GM19452 (cell line): Measurements from ENCODE around the gene ZNF81.
"Not testable (repeated sequence)": the region's sequence is repeated elsewhere in the genome, so short reads cannot be mapped to it uniquely, and the experiment has no call there.

Experiments
- ATAC-seq: cut with Tn5 transposase; IDR thresholded peaks from one replicate; pipeline ENCODE4 v1.9.1; 2021; ENCODE audit not compliant: unreplicated experiment

The ZNF81 gene

DNA sequence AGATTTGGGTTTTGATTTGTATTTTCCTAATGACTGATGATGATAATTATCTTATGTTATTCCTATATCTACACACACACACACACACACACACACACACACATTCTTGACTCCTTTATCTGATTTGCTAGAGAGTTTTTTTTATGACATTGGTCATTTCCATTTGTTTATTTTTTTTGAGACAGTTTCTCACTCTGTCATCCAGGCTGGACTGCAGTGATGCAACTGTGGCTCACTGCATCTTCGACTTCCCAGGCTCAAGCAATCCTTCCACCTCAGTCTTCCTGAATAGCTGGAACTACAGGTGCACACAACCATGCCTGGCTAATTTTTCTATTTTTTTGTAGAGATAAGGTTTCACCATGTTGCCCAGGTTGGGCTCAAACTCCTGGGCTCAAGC, 6.7 kb downstream of the ZNF81 start:
- ATAC-seq = no peak

DNA sequence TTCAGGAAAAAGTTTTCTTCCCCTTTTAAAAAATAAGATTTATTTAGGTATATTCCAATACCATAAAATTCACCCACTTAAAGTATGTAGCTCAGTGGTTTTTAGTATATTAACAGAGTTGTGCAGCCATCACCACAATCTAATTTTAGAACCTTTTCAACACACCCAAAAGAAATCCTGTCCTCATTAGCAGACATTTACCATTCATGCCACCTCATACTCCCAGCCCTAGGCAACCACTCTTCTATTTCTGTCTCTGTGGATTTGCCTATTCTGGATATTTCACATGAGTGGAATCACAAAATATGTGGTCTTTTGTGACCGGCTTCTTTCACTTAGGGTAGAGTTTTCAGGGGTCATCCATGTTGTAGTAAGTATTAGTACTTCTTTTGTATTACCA, 7.4 kb downstream of the ZNF81 start:
- no peak for ATAC-seq

- no peak for ATAC-seq
These were observed 9.3 kb downstream of the ZNF81 start for GRCh38 chrX:47846040-47846439.

DNA sequence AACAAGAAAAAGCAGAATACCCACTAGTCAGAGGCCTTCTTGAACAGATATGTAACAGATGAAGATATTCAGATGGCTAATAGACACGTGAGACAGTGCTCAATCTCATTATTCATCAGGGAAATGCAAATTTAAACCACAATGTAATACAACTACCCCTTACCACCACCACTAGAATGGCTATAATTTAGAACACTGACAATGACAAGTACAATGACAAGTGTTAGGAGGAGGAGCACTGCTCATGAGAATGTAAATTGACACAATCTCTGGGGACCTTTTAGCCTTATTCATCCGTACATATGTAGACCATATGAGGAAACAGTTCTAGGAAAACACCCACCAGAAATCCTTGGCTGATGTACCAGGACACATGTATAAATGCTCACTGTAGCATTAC, 13.1 kb downstream of the ZNF81 start:
- ATAC-seq = no peak

DNA sequence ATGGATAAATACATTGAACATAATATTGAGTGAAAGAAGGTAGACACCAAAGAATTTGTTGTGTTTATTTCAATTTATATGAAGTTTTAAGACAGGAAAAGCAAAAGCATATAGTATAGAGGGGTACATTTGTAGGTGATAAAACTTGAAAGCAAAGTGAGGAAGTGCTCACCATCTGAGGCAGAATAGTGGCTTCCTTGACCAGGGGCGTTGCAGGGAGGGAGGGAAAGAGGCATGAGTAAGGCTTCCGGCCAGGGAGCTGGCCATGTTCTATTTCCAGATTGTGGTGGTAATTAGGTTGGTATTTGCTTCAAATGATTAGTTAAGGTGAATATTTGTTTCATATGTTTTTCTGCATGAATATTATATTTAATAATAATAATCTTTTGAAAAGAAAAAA, 13.7 kb downstream of the ZNF81 start:
- not testable (repeated sequence) for ATAC-seq

DNA sequence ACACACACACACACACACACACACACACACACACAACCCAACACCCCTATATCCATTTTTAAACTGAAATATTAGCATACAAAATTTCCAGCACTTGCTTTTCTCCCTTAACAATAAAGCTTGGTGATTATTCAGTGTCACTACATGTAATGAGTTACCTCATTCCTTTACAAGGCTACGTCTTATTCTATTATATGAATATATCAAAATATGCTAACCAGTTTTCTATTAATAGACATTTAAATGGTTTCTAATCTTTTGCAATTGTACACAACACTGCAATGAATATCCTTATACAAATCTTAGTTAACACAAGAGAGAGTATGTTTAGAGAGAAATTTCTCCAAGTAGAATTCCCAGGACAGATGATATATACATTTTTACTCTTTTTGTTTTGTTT, 14.2 kb downstream of the ZNF81 start:
- ATAC-seq = no peak

DNA sequence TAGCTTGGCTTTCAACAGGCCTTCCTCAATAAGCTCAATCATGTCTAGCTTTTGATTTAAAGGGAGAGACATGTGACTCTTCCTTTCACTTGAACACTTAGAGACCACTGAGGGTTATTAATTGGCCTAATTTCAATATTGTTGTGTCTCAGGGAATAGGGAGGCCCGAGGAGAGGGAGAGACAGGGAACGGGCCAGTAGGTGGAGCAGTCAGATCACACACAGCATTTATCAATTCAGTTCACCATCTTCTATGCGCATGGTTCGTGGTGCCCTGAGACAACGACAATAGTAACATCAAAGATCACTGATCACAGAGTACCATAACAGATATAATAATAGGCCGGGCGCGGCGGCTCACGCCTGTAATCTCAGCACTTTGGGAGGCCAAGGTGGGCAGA, 17.8 kb downstream of the ZNF81 start:
- no peak for ATAC-seq

DNA sequence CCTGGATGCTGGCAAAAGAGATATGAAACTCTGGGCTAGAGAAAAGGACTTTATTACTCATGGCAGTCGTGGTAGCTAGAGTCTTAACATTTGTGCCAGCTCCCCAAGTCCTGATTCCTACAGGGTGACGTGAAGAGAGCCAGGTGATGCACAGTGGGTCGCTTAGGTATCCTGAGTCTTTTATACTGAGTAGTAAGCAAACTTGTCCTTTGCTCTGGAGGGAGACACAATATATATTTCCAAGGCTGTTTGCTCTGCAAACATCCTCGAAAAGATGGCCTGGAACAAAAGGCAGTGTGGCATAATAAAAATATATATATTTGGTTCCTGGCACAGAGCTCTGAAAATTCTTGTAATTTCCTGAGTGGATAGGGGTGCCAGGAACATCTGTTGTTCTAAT, 23.0 kb downstream of the ZNF81 start:
- no peak for ATAC-seq

DNA sequence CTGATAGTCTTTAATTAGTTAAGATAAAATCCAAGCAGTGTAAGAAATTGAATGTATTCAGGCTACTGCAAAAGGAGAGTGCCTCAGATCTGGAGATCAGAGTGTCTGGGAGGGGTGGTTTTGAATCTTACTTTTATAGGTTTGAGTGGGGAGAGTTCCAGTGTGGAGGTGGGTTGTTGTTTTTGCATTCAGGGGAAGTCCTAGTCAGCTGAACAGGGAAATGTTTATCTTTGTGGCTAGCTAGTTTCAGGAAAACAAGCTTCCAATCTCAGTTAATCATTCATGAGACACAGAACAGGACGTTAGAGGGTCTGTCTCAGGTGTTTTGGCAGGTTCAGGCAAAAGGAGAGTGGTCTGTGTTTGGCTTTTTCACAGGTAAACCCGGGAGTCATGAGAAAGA, 26.0 kb downstream of the ZNF81 start:
- no peak for ATAC-seq

- ATAC-seq = no peak
These were observed 26.5 kb downstream of the ZNF81 start for GRCh38 chrX:47863187-47863586.

GRCh38 chrX:47864300-47864699, 27.6 kb downstream of the ZNF81 start:
- ATAC-seq = no peak

DNA sequence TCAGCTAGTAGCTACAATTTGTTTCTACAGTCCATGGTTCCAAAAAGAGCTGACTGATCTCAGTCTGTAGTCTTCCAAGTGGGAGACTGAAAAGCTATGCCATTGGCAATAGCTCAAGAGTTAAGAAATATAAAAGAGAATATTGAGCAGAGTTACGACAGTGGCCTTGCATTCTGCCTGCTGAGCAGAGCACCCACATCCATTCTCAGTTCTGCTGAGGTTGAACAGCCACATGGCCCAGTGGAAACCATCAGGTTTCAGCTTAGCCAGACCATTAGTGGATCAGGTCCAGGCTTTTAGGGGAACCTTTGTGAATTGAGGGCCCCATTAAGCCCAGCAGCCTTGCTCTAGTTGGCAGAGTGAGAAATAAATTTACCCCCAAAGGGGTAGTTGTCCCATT, 28.1 kb downstream of the ZNF81 start:
- no peak for ATAC-seq

GRCh38 chrX:47873123-47873522, 36.4 kb downstream of the ZNF81 start:
- no peak for ATAC-seq

DNA sequence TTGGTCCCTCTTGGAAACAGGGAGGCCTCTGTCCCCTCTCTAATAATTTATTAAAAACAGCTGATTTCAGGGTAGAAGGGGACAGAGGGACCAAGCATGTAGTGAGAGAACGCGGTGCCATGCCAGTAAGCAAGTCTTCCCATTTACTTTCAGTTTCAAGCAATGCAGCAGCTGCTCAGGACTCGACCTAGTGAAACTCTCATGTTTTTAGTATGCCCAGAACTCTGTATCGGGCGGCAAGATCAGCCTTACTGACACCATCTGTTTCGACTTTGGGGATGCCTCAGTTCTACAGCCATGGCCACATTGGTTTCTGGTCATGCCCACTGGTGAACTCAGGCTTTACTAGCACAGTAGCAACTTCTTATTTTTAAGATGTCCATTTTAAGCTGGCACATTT, 40.6 kb downstream of the ZNF81 start:
- peak; percentile 66 for ATAC-seq

- no peak for ATAC-seq
These were observed 41.5 kb downstream of the ZNF81 start for GRCh38 chrX:47878198-47878597.

DNA sequence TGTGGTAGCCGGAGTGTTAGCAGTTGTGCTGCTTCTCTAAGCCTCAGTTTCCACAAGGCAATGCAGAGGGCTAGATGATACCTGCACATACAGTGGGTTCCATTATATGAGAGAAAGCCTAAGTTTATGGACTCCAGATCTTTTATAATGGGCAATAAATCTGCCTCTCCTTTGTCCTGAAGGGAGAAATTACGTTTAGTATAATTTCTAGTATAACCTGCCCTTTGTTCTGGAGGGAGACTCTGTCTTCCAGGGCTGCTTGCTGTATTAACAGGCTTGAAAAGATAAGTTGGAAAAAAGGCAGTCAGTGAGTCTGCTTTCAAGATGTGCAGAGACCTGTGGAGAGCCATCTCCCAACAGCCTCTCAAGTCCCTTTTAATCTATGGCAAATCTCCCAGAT, 42.8 kb downstream of the ZNF81 start:
- ATAC-seq = no peak

DNA sequence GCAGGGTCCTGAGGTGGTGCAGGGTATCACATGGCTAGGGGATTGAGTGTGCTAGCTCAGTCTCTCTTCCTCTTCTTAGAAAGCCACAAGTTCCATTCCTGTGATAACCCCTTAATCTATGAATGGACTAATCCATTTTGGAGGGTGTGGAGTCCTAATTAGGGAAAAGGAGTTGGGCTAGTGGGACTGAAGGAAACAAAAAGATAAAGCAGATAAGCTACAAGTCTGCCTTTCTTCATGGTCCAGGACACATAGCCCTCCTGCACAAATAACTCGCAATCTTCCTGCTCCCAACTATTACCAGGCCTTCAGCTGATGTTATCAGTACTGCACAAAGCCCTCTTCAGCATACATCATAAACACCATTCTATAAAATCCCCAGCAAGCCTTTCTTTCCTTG, 44.2 kb downstream of the ZNF81 start:
- ATAC-seq = no peak

DNA sequence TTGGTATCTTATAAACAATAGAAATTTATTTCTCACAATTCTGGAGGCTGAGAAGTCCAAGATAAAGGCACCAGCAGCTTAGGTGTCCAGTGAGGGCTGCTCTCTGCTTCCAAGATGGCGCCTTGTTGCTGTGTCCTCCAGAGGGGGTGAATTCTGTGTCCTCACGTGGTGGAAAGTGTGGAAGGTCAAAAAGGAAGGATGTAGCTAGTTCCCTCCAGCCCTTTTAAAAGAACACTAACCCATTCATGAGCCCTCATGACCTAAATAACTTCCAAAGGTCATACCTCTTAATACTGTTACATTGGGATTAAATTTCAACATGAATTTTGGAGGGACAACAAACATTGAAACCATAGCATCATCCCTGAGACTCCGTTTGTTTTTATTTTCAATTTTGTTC, 48.8 kb downstream of the ZNF81 start:
- no peak for ATAC-seq

- no peak for ATAC-seq
These were observed 61.3 kb downstream of the ZNF81 start for GRCh38 chrX:47898024-47898423.

DNA sequence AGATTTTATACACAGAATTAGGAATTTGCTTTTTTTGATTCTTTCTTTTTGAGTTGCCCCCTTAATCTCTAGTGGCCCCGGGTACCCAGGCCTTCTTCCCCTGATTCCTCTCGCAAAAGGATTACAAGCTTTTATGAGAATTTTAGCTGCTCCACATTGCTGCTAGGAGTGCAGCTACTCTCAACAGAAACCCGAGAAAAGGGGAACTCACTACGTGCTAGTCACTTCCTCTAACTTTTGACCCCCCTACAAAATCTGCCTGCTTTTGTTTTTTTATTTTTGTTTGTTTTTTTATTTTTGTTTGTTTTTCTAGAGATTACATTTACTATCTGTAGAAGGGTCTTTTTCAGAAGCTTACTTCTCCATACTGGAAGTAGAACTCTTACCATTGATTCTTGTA, 64.1 kb downstream of the ZNF81 start:
- ATAC-seq = no peak

DNA sequence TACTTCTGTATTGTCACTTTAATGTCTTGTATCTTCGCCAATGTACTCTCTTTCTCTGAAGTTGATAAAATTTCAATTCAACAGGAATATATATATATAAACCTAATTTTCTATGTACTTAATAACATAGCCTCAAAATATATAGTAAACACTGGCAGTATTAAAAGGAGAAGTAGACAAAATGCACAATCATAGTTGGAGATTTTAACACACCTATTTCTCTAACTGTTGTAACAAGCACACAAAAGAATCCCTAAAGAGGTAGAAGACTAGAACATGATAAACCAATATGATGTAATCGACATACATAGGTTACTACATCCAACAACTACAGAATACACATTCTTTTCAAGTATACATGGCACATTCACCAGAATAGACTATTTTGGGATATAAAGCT, 65.5 kb downstream of the ZNF81 start:
- ATAC-seq = no peak

- no peak for ATAC-seq
These were observed 79.3 kb downstream of the ZNF81 start for GRCh38 chrX:47915886-47916493.

GRCh38 chrX:47918274-47918673, 81.6 kb downstream of the ZNF81 start:
- no peak for ATAC-seq

DNA sequence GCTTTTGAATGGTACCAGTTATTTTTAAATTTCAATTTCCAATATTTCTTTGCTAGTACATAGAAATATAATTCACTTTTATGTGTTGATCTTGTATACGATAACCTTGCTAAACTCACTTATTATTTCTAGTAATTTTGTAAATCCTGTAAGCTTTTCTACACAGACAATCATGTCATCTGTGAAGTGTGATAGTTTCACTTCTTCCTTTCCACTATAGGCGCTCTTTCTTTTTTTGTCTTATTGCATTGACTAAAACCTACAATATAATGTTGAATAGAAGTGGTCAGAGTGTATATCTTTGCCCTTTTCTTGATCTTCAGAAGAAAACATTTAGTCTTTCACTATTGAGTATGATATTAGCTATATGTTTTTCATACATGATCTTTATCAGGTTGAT, 90.5 kb downstream of the ZNF81 start:
- no peak for ATAC-seq
